ENCODE data around the gene UNC119.

Gene UNC119

DNA sequence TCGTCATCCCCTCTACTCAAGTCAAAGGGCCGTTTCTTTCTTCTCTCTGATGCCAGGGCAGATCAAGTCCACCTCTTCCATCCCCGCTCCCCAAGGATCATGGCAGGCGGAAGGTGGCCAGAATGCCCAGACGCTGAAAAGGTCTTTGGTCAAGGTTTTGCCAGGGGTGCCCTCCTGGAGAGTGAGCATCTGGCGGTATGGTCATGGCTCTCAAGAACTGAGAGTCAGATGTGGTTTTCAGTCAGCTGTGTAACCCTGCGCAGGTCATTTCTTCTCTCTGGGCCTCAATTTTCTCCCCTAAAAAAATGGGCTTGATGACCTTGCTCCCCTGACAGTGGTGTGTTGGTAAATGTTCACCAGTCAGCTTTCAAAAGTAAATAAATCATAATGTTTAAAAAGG, 33.8 kb downstream of the UNC119 start:
- no peaks in the 10 kb centered on the region for H3K27me3 ChIP-seq (ENCODE audit: insufficient read depth, insufficient read length)
- TF ChIP-seq SUZ12 (IDR thresholded peaks at IDR 0.05; ENCODE audit: extremely low read depth, insufficient read depth, insufficient read length) (no peak), YY1 (IDR thresholded peaks at IDR 0.05; ENCODE audit: insufficient read depth, insufficient read length) (no peak), ZNF274 (IDR thresholded peaks at IDR 0.05; ENCODE audit: low read depth, low read length) (no peak)
- H3K4me3 ChIP-seq (ENCODE audit: insufficient read length, low read depth) = no peak overlapping the region
- DNase-seq (ENCODE audit: low read depth, low spot score) = no peak
- no peak overlapping the region for H3K9ac ChIP-seq (ENCODE audit: insufficient read length, low read depth)
- H3K9me3 ChIP-seq (ENCODE audit: insufficient read depth, low read length) = no peaks in the 10 kb centered on the region
- peaks cover 8% of the 10 kb centered on the region for H3K4me1 ChIP-seq (ENCODE audit: insufficient read depth, insufficient read length)
- no peaks in the 10 kb centered on the region for H3K36me3 ChIP-seq (ENCODE audit: insufficient read depth, insufficient read length, low read length)

DNA sequence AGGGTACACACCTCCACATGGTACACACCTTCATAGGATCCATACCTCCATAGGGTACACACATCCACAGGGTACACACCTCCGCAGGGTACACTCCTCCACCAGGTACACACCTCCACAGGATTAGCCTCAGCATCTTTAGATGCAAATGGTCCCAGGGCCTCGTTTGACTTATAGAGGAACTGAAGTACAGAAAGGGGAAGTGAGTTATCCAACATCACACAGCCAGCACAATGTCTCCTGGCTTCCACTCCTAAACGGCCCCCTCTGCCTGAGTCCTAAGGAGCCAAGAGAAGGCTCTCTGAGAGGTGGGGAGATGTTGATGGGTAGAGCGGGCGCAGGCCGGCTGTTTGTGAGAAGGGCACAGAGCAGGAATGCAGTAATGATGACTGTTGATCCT, 34.3 kb downstream of the UNC119 start:
- Histone ChIP-seq H3K36me3 (ENCODE audit: insufficient read depth, insufficient read length, low read length) (no peaks in the 10 kb centered on the region), H3K4me1 (ENCODE audit: insufficient read depth, insufficient read length) (peaks cover 8% of the 10 kb centered on the region)

GRCh38 chr17:28515518-28515917, 36.9 kb downstream of the UNC119 start:
- Histone ChIP-seq H3K4me3 (ENCODE audit: insufficient read length, low read depth) (no peak overlapping the region), H3K9ac (ENCODE audit: insufficient read length, low read depth) (no peak overlapping the region), H3K27me3 (ENCODE audit: insufficient read depth, insufficient read length) (no peaks in the 10 kb centered on the region), H3K36me3 (ENCODE audit: insufficient read depth, insufficient read length, low read length) (no peaks in the 10 kb centered on the region), H3K9me3 (ENCODE audit: insufficient read depth, low read length) (no peaks in the 10 kb centered on the region), H3K4me1 (ENCODE audit: insufficient read depth, insufficient read length) (peaks cover 2% of the 10 kb centered on the region)
- TF ChIP-seq SUZ12 (IDR thresholded peaks at IDR 0.05; ENCODE audit: extremely low read depth, insufficient read depth, insufficient read length) = no peak
- TF ChIP-seq ZNF274 (IDR thresholded peaks at IDR 0.05; ENCODE audit: low read depth, low read length) = no peak
- no peak for TF ChIP-seq YY1 (IDR thresholded peaks at IDR 0.05; ENCODE audit: insufficient read depth, insufficient read length)
- no peak for DNase-seq (ENCODE audit: low read depth, low spot score)

More for the DNA sequence above, 34.3 kb downstream of the UNC119 start:
- no peak for DNase-seq (ENCODE audit: low read depth, low spot score)
- Histone ChIP-seq H3K4me3 (ENCODE audit: insufficient read length, low read depth) (no peak overlapping the region), H3K9me3 (ENCODE audit: insufficient read depth, low read length) (no peaks in the 10 kb centered on the region), H3K9ac (ENCODE audit: insufficient read length, low read depth) (no peak overlapping the region), H3K27me3 (ENCODE audit: insufficient read depth, insufficient read length) (no peaks in the 10 kb centered on the region)
- TF ChIP-seq SUZ12 (IDR thresholded peaks at IDR 0.05; ENCODE audit: extremely low read depth, insufficient read depth, insufficient read length) (no peak), ZNF274 (IDR thresholded peaks at IDR 0.05; ENCODE audit: low read depth, low read length) (no peak), YY1 (IDR thresholded peaks at IDR 0.05; ENCODE audit: insufficient read depth, insufficient read length) (no peak)

DNA sequence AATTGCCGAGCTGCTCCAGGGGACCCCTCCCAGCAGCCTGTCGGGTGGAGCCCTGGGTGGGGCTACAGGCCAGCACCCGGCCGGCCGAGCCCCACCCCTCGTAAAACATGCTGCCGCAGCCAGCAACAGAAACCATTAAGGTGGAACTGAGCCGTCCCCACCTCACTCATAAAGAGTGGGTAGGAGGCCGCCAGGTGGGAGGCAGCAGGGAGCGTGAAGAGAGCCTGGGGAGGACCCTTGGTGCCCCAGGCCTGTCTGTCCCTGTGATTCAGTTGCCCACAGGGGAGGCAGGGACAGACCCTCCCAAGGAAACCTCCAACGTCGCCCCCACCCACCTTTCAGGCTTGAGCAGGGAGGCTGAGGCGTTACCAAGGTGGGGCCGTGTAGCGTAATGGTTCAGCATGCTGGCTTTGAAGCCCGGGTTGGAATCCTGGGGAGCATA, 37.8 kb downstream of the UNC119 start:
- TF ChIP-seq ZNF274 (IDR thresholded peaks at IDR 0.05; ENCODE audit: low read depth, low read length) (no peak), YY1 (IDR thresholded peaks at IDR 0.05; ENCODE audit: insufficient read depth, insufficient read length) (no peak), SUZ12 (IDR thresholded peaks at IDR 0.05; ENCODE audit: extremely low read depth, insufficient read depth, insufficient read length) (no peak)
- H3K4me3 ChIP-seq (ENCODE audit: insufficient read length, low read depth) = no peak overlapping the region
- no peak for DNase-seq (ENCODE audit: low read depth, low spot score)

GRCh38 chr17:28513476-28513875, 38.9 kb downstream of the UNC119 start:
- Histone ChIP-seq H3K9me3 (ENCODE audit: insufficient read depth, low read length) (no peaks in the 10 kb centered on the region), H3K4me1 (ENCODE audit: insufficient read depth, insufficient read length) (peaks cover 7% of the 10 kb centered on the region), H3K9ac (ENCODE audit: insufficient read length, low read depth) (no peak overlapping the region), H3K27me3 (ENCODE audit: insufficient read depth, insufficient read length) (no peaks in the 10 kb centered on the region), H3K4me3 (ENCODE audit: insufficient read length, low read depth) (no peak overlapping the region), H3K36me3 (ENCODE audit: insufficient read depth, insufficient read length, low read length) (no peaks in the 10 kb centered on the region)
- no peak for DNase-seq (ENCODE audit: low read depth, low spot score)
- no peak for TF ChIP-seq ZNF274 (IDR thresholded peaks at IDR 0.05; ENCODE audit: low read depth, low read length)
- no peak for TF ChIP-seq SUZ12 (IDR thresholded peaks at IDR 0.05; ENCODE audit: extremely low read depth, insufficient read depth, insufficient read length)
- no peak for TF ChIP-seq YY1 (IDR thresholded peaks at IDR 0.05; ENCODE audit: insufficient read depth, insufficient read length)

More for the DNA sequence above, 37.8 kb downstream of the UNC119 start:
- Histone ChIP-seq H3K9ac (ENCODE audit: insufficient read length, low read depth) (no peak overlapping the region), H3K4me1 (ENCODE audit: insufficient read depth, insufficient read length) (peaks cover 5% of the 10 kb centered on the region), H3K36me3 (ENCODE audit: insufficient read depth, insufficient read length, low read length) (no peaks in the 10 kb centered on the region), H3K9me3 (ENCODE audit: insufficient read depth, low read length) (no peaks in the 10 kb centered on the region), H3K27me3 (ENCODE audit: insufficient read depth, insufficient read length) (no peaks in the 10 kb centered on the region)

DNA sequence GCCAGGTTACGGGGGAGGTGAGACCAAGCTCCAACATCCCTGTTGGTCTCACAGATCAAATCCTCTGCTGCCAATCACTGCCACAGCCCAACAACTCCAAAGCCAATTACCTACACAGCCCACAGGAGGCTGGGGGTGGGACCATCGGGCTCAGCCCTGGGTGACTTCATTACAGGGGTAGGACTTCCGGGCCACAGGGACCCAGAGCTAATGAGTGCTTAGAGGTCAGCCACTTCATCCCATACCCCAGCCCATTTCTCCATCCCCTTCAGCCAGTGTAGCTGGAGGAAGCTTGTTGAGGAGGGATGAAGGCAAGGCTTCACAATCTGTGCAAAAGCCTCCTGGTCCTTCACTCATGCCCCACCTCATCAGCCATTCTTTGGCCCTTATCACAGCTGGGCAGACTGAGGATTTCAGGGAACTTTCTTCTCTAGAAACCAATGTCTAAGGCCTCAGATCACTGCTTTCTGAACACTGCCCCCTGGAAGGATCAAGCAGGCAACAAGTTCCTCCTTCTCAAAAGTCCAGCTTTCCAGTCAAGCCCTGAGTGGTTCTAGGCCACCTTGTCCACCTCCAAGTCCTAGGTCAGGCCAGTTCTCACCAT, 40.5 kb downstream of the UNC119 start:
- DNase-seq (ENCODE audit: low read depth, low spot score) = no peak
- Histone ChIP-seq H3K4me1 (ENCODE audit: insufficient read depth, insufficient read length) (peaks cover 11% of the 10 kb centered on the region), H3K9me3 (ENCODE audit: insufficient read depth, low read length) (no peaks in the 10 kb centered on the region), H3K9ac (ENCODE audit: insufficient read length, low read depth) (no peak overlapping the region), H3K4me3 (ENCODE audit: insufficient read length, low read depth) (no peak overlapping the region), H3K27me3 (ENCODE audit: insufficient read depth, insufficient read length) (no peaks in the 10 kb centered on the region), H3K36me3 (ENCODE audit: insufficient read depth, insufficient read length, low read length) (no peaks in the 10 kb centered on the region)
- TF ChIP-seq ZNF274 (IDR thresholded peaks at IDR 0.05; ENCODE audit: low read depth, low read length) (no peak), YY1 (IDR thresholded peaks at IDR 0.05; ENCODE audit: insufficient read depth, insufficient read length) (no peak), SUZ12 (IDR thresholded peaks at IDR 0.05; ENCODE audit: extremely low read depth, insufficient read depth, insufficient read length) (no peak)

DNA sequence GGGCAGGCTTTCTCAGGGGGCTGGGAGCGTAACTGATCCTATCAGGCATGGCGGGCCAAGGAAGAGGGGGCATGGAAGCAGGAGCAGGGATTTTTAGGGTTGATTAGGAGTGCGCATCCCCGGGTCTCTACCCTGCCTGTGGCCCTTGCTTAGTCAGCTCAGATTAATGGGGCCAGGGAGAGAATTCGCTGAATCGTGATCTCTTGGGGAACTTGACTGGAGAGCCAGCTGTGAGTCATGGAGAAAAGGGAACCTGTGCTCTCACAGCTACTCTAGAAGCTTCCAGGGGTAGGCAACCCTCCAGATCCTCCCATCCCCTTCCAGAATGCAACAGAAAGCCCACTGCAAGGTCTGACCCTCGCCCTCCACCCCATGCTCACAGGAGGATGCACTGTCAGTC, 42.6 kb downstream of the UNC119 start:
- Histone ChIP-seq H3K36me3 (ENCODE audit: insufficient read depth, insufficient read length, low read length) (no peaks in the 10 kb centered on the region), H3K27me3 (ENCODE audit: insufficient read depth, insufficient read length) (no peaks in the 10 kb centered on the region), H3K9me3 (ENCODE audit: insufficient read depth, low read length) (no peaks in the 10 kb centered on the region), H3K4me1 (ENCODE audit: insufficient read depth, insufficient read length) (peaks cover 11% of the 10 kb centered on the region), H3K4me3 (ENCODE audit: insufficient read length, low read depth) (no peak overlapping the region), H3K9ac (ENCODE audit: insufficient read length, low read depth) (no peak overlapping the region)
- no peak for TF ChIP-seq ZNF274 (IDR thresholded peaks at IDR 0.05; ENCODE audit: low read depth, low read length)
- no peak for TF ChIP-seq SUZ12 (IDR thresholded peaks at IDR 0.05; ENCODE audit: extremely low read depth, insufficient read depth, insufficient read length)
- TF ChIP-seq YY1 (IDR thresholded peaks at IDR 0.05; ENCODE audit: insufficient read depth, insufficient read length) = no peak
- no peak for DNase-seq (ENCODE audit: low read depth, low spot score)
